Measurements from ENCODE around the gene TAF11L2.
"Not testable (repeated sequence)": the region's sequence is repeated elsewhere in the genome, so short reads cannot be mapped to it uniquely, and the experiment has no call there.

The TAF11L2 gene

GRCh38 chr5:17497931-17498330, at the start of gene TAF11L2:
TAF11L2 (plus strand) TSS chr5:17498231.
- not testable (repeated sequence) for DNase-seq

- DNase-seq: no peak
These were observed 49.2 kb upstream of the TAF11L2 start for GRCh38 chr5:17448877-17449276.

GRCh38 chr5:17452936-17453335, 45.1 kb upstream of the TAF11L2 start:
- DNase-seq: no peak

GRCh38 chr5:17455942-17456341, 42.1 kb upstream of the TAF11L2 start:
- DNase-seq: no peak

- DNase-seq: no peak
These were observed 36.2 kb upstream of the TAF11L2 start for GRCh38 chr5:17461793-17462192.

- DNase-seq: no peak
These were observed 34.4 kb upstream of the TAF11L2 start for GRCh38 chr5:17463653-17464052.

- DNase-seq: no peak
These were observed 28.0 kb upstream of the TAF11L2 start for GRCh38 chr5:17470064-17470463.

GRCh38 chr5:17475064-17475463, 23.0 kb upstream of the TAF11L2 start:
- not testable (repeated sequence) for DNase-seq

- no peak for DNase-seq
These were observed 21.0 kb upstream of the TAF11L2 start for GRCh38 chr5:17477043-17477442.

- no peak for DNase-seq
These were observed 20.3 kb upstream of the TAF11L2 start for GRCh38 chr5:17477573-17478265.

- DNase-seq: no peak
These were observed 16.7 kb upstream of the TAF11L2 start for GRCh38 chr5:17481378-17481777.

GRCh38 chr5:17482790-17483189, 15.2 kb upstream of the TAF11L2 start:
- DNase-seq: no peak

GRCh38 chr5:17486464-17487173, 11.4 kb upstream of the TAF11L2 start:
- DNase-seq: not testable (repeated sequence)

- no peak for DNase-seq
These were observed 10.9 kb upstream of the TAF11L2 start for GRCh38 chr5:17487174-17487512.

GRCh38 chr5:17491257-17491656, 6.8 kb upstream of the TAF11L2 start:
- DNase-seq: not testable (repeated sequence)

GRCh38 chr5:17492770-17493169, 5.3 kb upstream of the TAF11L2 start:
- no peak for DNase-seq

GRCh38 chr5:17497446-17497845, 585 bp upstream of the TAF11L2 start:
- DNase-seq: no peak

GRCh38 chr5:17511775-17512325, 13.8 kb downstream of the TAF11L2 start:
- DNase-seq: no peak

GRCh38 chr5:17517526-17517925, 19.5 kb downstream of the TAF11L2 start:
- not testable (repeated sequence) for DNase-seq

GRCh38 chr5:17518067-17518466, 20.0 kb downstream of the TAF11L2 start, which contains the start of gene TAF11L3:
TAF11L3 (plus strand) TSS chr5:17518367.
- DNase-seq: not testable (repeated sequence)

GRCh38 chr5:17519508-17519907, 21.5 kb downstream of the TAF11L2 start:
- not testable (repeated sequence) for DNase-seq

GRCh38 chr5:17521501-17521900, 23.5 kb downstream of the TAF11L2 start, which contains the start of gene TAF11L4:
TAF11L4 (plus strand) TSS chr5:17521801.
- DNase-seq: not testable (repeated sequence)

GRCh38 chr5:17524935-17525334, 26.9 kb downstream of the TAF11L2 start, which contains the start of gene TAF11L5:
TAF11L5 (plus strand) TSS chr5:17525235.
- not testable (repeated sequence) for DNase-seq

Measured in nucleus accumbens (tissue), 56 donors.